Endothelial cell of hepatic sinusoid (primary cell): ENCODE measurements around the gene DUS4L.

Experiments used
- in situ Hi-C: cut with HindIII; loops from 2 replicates; pipeline ENCODE4 v1.10.0; 2017; ENCODE audit warnings: low sequenced_read_pairs

The DUS4L gene

DNA sequence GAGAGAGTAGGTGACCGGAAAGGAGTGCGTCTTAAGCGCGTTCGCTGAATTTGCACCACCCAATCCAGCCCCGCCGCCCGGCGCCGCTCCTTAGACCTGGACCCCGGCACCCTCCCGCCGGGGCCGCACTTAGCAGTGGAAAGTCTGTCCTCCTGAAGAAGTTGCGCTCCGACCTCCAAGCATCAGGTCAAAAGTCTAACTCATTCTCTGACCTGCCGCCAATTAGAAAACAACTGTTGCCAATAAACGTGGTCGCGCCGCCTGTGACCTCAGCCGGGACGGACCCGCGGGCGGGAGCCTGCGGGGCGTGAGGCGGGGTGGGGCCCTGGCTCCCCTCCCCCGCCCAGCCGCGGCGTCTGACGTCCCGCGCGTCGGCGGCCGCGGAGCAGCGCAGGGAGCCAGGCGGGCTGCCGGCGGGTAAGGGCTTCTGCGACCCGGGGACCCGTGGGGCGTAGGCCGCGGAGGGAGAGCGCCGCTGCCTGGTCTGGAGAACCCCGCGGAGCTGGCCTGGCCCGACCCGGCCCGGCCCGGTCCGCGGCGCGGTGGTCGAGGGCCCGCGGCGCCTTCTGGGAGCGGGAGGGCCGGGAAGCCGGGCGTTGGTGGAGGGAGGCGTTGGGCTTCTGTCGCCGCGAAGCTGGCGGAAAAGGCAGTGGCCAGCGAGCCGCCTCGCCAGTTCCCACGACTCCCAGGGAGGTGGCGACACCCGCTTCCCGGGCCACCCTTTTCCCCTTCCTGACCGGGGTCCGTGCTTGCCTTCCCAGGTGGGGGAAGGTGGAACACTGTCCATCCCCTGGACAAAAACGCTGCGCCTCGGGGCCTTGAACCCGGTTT lies 16.3 kb downstream of the DUS4L start, which contains the start of gene BCAP29:
TSS of gene BCAP29 (plus strand) at position 362 of the 831 bp plus-strand sequence. CDS start 527 bp downstream, outside the sequence.
- in situ Hi-C loops: no loop called here

DNA sequence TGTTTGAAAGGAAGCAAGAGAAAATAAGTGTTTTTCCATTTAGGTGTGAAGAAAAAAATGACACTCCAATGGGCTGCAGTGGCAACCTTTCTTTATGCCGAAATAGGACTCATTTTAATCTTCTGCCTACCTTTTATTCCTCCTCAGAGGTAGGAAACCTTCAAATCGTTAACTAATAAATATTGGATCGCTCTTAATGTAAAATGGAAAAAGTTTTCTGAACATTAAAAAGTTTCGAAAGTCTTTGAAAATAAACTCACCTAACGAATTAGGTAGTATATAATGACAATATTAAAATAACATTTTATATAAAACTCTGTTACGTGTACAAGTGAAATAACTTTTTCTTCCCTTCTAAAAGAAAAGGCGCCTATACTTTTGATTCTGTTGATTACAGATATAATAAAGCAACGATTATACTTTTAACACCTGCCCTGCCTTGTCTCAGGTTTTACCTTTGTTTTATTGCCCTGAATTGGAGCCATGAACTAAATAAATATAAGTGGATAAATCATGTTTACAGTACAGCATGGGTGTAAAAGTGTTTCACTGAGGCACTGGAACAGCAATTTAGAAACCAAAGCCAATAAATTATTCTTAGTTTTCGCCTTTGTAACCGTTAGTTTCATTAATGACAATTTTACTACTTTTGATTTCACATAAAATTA lies 17.1 kb downstream of the DUS4L start:
- in situ Hi-C loops: no loop called here

DNA sequence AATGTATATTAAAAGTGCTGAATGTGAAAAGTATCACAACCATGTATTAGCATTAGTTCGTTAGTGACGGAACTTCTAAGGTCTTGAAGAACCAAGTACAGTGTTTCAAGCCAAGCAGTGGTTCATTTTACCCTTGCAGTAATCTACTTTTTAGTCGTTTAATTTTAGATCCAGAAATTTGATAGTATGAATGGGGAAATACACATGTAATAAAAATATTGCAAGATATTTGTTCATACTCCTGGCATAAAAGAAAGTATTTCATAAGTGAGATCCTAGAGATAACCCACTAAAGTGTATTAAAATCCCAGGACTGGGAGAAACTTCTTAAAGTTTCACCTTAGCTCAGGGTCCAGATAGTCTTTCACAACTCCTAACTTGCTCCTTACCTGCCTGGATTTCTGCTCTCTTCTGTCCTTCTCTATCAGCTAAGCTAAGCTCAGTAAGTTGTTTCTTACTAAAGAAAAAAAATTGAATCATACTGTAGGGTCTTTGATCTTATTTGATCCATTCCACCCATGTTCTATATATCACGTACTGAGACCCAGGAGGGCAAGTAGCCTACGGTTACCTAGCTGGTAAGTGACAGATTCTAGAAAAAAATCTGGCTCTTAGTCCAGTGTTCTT lies 17.7 kb downstream of the DUS4L start:
- in situ Hi-C loops: no loop called here

DNA sequence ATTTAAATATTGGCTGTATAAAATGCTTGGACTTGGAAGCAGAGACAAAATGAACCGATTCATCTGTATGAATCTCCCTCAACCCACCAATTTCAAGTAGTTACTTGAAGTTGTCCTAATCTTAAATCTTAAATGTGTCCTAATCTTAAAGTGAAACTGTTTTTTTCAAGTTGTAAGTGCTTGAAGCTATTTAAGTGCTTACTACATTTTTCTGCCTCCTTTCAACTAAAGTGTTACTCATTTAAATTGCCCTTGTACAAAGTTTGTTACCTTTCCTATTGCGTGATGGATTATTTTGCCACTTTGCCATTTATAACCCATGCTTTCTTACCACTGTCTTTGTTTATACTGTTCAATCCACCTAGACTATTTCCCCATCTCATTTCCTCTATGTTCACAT lies 19.1 kb downstream of the DUS4L start:
- in situ Hi-C loops: no loop called here

DNA sequence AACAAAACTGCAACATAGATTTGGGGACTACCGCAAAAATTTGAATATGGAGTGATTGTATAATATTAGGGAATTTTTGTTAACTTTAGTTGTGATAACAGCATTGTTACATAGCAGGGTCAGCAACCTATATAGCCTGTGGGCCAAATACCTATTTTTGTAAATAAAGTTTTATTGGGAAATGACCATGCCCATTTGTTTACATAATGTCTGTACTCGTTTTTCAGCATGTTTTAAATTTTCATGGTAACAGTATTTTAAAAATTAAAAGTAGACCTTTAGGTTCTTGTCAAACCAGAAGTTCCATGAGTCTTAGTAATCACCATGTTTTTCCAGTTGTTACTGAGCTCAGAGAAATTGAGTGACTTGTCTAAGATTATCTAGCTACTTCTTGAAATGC lies 20.9 kb downstream of the DUS4L start:
- in situ Hi-C loops: no loop called here

DNA sequence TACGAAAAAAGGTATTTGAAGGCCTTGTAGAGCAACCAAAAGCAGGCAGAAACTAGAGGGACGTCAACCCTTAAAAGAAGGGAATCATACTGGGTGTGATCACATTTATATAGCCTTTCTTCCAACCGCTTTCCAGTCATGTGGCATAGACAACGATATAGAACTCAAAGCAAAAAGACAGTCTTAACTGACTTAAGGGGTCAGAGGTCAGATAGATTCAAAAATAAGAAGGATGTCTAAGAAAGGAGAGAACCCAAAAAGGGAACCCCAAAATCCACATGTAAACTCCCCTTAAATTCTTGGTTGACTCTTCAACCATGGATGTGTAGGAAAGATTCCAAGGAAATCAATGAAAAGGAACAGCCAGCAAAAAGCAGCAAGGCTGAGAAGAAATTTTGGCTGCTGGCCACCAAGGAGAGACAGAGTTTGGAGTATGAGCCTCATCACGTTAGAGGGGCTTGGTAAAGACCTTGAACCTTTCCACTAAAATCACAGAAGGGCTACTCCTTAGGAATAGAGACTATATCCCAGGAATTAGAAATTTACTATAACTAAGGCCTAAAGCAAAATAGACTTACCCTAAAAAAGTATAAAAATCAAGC lies 24.9 kb downstream of the DUS4L start:
- in situ Hi-C loops: no loop called here

DNA sequence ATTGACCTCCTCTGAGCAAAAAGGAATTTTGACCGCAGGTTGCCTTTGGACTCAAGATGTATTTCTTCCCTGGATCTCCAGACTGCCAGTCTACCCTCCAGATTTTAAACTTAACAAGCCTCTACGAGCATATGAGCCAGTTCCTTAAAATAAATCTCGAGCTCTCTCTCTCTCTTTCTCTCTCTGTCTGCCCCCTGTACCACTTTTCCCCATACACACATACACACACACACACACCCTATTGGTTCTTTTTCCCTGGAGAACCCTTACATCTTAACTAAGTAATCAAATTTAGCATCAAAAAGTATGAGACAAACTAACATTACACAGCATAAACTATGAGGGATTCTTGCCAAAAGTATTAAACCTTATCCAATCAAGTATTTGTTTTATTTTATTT lies 27.6 kb downstream of the DUS4L start:
- in situ Hi-C loops: no loop called here

DNA sequence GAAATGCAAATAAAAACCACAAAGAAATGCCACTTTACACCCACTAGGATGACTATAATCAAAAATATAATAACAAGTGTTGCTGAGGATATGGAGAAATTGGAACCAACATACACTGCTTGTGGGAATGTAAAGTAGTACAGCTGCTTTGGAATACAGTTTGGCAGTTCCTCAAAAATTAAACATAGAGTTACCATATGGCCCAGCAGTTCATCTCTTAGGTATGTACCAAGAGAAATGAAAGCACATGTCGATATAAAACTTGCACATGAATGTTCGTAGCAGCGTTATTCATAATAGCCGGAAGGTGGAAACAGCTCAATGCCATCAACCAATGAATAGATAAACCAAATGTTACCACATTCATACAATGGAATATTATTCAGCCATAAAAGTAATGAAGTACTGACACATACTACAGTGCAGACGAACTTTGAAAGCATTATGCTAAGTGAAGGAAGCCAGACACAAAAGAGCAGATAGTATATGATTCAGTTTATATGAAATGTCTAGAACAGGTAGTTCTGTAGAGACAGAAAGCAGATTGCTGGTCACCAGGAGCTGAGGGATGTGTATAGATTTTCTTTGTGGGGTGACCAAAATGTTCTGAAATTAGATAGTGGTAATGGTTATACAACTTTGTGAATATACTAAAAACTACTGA lies 28.7 kb downstream of the DUS4L start:
- in situ Hi-C loops: no loop called here

DNA sequence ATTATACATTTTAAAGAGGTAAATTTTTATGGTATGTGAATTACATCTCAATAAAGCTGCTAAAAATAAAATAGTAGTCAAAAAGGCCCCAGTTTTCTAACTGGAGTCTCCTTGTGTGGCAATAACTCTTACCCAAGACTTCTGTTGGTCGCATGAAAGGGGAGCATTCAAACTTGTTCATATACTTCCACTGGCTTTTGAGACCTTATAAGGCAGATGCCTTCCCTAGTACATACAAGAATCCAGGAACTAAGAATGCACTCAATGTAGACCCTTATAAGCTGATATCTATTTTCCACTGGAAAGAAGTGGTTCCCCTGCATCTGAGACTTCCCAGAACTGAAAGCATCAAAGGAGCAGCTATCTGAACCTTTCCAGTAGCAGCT lies 29.2 kb downstream of the DUS4L start:
- in situ Hi-C loops: no loop called here

DNA sequence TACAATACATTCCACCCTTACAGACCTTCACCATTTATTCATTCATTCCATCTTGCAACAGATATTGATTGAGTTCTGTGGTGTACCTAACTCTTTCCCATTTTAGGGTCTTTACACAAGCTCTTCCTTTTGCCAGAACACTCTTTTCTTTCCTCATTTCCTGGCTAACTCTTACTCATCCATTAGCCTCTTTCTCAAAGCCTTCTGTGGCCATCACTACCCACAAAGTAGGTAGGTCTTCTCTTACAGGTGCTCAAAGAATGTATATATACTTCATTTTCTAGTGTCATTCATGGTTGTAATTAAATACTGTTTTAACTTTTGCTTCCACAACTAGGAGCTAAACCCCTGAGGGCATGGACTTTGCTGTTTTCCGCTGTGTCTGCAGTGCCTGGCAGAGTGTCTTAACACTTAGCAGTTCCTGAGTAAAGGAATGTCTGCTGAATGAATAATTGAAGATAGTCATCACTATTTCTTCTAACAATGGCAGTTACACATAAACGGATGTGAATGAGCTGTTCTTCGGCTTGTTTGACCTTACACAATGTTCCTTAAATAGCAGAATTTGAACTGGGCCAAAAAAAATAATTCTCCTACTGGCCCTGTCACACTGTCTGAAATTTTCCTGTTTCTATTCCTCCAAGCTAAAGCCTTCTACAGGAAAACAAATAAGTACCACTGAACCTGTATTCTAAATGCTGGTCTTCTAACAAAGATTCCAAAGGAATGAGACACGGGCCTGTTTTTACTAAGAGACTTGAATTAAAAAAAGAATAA lies 31.4 kb downstream of the DUS4L start:
- in situ Hi-C loops: no loop called here

DNA sequence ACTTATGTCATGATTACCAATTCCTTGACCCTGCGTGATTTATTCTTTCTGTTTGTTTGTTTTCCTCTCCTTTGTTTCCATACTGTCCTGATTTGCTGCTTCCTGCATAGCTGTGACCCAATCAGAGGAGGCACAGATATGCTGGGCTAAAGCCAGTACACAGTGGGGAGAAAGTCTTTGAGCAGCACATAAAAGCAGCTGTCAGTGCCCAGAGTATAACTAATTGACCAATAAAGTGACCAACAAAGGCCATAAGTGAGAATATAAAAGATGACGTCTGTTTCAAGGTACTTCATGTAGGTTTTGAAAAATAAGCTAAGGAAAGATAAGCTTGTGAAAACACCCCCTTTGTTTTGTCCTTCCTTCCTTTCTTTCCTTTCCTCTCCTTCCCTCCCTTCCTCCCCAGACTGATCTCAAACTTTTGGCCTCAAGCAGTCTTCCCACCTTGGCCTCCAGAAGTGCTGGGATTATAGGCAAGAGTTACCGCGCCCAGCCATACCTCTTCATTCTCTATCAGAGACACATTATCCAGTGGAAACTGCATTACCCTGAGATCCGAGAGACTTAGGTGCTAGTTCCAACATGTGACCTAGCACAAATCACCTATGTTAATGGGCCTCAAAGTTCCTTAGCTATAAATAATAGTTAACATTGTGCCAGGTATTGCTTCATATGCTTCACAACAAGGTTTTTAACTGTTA lies 33.3 kb downstream of the DUS4L start:
- in situ Hi-C loops: no loop called here

DNA sequence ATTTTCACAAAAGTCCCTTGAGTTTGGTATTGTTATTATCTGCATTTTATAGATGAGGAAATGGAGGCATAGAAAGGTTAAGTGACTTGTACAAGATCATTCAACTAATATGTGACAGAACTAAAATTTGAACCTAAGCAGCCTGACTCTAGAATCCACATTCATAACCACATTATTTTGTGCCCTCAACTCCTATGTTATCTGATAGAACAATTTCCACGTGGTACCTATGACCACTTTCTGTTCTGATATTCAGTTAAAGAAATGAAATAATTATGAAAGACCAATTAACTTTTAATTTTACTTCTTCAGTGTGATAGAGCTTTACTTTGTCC lies 33.8 kb downstream of the DUS4L start:
- in situ Hi-C loops: no loop called here

DNA sequence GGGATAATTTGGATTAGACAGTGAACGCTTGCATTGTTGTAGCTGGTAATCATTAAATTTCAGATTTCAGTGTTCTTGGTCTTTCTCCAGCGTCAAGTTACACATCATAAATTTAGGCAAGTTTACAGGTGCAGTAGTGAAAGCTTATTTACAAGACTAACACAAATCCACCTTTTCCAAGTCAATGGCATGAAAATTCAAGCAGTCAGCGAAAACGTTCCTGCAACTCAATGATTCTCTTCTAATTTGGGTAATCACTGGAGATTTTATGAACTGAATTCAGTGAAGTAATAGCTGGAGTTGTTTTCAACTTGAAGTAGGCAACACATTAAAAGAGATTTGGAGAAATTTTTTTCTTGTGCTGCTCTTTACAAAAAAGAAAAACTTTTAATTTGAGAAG lies 34.2 kb downstream of the DUS4L start:
- in situ Hi-C loops: no loop called here

DNA sequence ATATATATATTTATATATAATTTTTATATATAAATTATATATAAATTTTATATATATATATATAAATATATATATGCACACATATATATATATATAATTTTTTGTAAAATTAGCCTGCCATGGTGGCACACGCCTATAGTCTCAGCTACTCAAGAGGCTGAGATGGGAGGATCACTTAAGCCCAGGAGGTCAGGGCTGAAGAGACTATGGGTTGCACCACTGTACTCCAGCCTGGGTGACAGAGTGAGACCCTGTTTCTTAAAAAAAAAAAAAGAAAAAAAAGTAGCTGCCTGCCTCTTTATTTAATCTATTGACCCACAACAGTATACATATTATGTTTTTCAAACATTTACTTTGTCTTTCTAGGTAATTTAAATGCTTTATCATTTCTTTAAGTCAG lies 35.5 kb downstream of the DUS4L start:
- in situ Hi-C loops: no loop called here

DNA sequence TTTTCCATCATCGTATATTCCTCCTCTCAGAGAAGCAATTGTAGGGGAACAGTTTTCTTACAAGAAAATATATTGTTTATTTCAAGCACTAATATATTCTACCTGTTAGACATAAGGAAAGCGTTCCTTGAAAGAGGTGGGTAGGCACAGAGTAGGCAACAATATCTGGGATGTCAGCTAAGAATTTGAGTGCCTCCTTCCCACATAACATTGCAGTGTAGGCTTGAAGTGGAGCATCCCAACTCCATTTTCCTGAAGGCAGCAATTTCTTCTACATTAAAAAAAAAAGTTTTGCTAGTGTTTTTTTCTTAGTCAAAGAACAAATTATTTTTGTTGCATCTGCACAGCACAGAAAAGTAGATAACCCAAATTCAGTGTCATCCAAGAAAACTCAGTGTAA lies 37.0 kb downstream of the DUS4L start:
- in situ Hi-C loops: no loop called here

DNA sequence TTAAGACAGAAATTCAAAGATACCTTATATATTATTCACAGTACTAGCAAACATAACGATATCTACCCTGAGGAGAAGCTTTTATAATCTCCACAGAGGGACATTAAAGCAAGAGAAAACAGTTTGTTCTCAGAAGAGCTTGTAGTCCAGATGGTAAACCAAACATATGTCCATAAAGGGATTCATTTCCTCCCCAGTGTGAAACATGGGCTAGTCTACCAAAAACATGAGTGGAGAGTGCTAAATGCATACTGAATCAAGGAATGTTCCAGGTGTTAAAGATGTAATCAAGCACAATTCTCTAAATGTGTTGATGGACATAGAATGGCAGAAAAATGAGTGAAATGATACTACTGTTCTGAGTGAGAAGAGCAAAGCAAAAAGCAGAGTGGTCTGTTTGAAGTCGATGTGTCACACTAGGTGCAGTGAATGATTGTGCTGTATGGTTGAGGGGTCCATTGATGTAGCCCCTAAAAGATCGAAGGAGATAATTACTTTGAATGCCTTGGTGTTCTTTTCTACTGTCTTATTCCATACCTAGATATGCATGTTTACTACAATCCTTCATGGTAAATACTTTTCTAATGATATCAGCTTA lies 41.5 kb downstream of the DUS4L start:
- in situ Hi-C loops: no loop called here

DNA sequence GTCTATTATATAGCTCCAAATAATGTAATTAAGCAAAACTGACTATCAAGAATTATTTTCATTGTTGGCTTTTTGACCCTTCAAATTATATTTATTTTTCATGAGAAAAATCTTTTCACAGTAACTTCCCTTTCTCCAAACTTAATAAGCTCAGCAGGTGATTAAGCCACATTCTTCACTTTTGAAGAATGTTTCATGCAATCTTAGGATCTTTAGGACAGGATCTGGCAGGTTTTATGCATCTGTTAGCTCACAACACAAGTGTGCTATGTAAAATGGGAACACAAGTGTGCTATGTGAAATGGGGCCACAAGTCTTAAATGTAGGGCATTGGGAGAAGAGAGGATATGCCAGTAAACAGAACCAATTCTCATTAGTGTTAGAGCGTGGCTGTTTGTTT lies 42.5 kb downstream of the DUS4L start:
- in situ Hi-C loops: no loop called here

DNA sequence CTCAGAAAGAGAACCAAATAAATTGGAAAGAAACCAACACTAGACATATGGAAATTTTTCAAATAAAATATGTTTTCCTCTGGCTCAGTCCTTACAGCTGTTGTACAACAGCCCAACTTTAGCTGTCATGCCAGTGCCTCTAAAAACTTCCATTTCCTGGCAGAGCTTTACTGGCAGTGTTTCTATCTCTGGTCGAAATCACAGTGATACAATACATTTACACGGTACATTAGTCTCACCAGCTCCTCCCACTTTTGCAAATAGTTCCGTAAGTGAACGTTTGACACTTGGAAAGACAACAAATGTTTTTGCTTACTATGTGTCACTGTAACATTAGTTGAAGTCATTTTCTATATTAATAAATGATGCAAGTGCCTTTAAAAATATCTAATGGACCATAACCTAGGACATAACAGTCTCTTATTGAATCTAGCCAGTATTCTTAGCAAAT lies 46.1 kb downstream of the DUS4L start:
- in situ Hi-C loops: no loop called here

DNA sequence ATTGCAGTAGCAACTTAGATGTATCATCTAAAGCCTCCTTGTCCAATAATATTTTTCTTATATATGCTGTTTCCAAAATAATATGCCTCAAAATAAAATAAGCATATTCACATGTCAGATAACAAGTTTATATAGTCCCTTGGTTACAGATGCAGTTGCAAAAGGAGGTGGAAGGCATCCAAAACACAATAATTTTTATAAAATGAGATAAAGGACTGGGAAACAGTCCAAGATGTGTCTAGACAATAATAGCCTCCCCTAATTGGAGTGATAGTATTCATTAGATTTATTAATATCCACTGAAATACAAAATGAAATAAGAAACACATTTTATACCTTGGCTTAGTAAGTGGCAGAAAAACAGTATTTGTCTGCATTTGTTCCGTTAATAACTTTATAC lies 46.6 kb downstream of the DUS4L start:
- in situ Hi-C loops: no loop called here
